H1 (cell line): ENCODE measurements around the gene ABCA1. TPM values are rescaled to one million over a fixed set of nuclear protein-coding genes. Genes with fewer than 3 reads are reported as not detected.

Source experiments
- CTCF ChIA-PET: fragments of 300-600 bp; sonication (Branson Sonifier 250); formaldehyde crosslinking; loops from one replicate; lab custom pipeline; 2021; ENCODE audit not compliant: partially characterized antibody; lab: Charles Lee
- POLR2A ChIA-PET: fragments of 300-600 bp; sonication (Branson Sonifier 250); formaldehyde crosslinking; loops from one replicate; lab custom pipeline; 2021; ENCODE audit warnings: inconsistent platforms; ENCODE audit not compliant: partially characterized antibody; lab: Charles Lee
- DNase-seq, 2 experiments: peaks; one replicate each; pipeline versions ENCODE4 v3.0.0 to v3.0.0-alpha.2; 2010 to 2022; ENCODE audit warnings: low spot score in 2 of 2, low read depth in 1 of 2, mixed read lengths in 1 of 2
- FAIRE-seq: peaks from 2 replicates; lab custom pipeline; 2011; peaks lifted over from hg19 to GRCh38; lab: Jason Lieb, UNC
- H2AFZ ChIP-seq: 2 replicates; pipeline ENCODE4 v1.8.1; 2012; ENCODE audit warnings: low read length, inconsistent platforms
- H2AK5ac ChIP-seq: 2 replicates; pipeline ENCODE4 v1.6.1; 2013; ENCODE audit warnings: low read depth, low read length
- H2BK120ac ChIP-seq: replicated peaks from 2 replicates; pipeline ENCODE3; 2013; ENCODE audit warnings: low read depth, low read length, inconsistent platforms
- H2BK12ac ChIP-seq: 2 replicates; pipeline ENCODE4 v1.6.1; 2013; ENCODE audit warnings: low read depth, low read length
- H2BK15ac ChIP-seq: 2 replicates; pipeline ENCODE4 v1.6.1; 2013; ENCODE audit warnings: low read length
- H2BK20ac ChIP-seq: 2 replicates; pipeline ENCODE4 v1.6.1; 2013; ENCODE audit warnings: low read length
- H2BK5ac ChIP-seq: 2 replicates; pipeline ENCODE4 v1.6.1; 2013; ENCODE audit warnings: low read depth, low read length
- H3K14ac ChIP-seq: 2 replicates; pipeline ENCODE4 v1.6.1; 2013; ENCODE audit warnings: inconsistent platforms; ENCODE audit not compliant: insufficient read length
- H3K18ac ChIP-seq: 2 replicates; pipeline ENCODE4 v1.6.1; 2013; ENCODE audit warnings: low read length; ENCODE audit errors: extremely low read depth
- H3K23ac ChIP-seq: 2 replicates; pipeline ENCODE4 v1.6.1; 2013; ENCODE audit warnings: inconsistent platforms; ENCODE audit not compliant: insufficient read length
- H3K23me2 ChIP-seq: 2 replicates; pipeline ENCODE4 v1.6.1; 2013; ENCODE audit warnings: low read depth, low read length
- H3K27ac ChIP-seq: 2 replicates; pipeline ENCODE4 v1.6.1; 2011; ENCODE audit warnings: low read depth, low read length, inconsistent platforms
- H3K27me3 ChIP-seq, 4 experiments: replicated peaks in 1 of 4; 1 replicate in 1 of 4; 2 replicates in 3 of 4; pipeline versions ENCODE4 v1.6.1 to v1.8.1; 2011 to 2013; ENCODE audit warnings: low read length in 3 of 4, mild to moderate bottlenecking in 3 of 4, inconsistent platforms in 2 of 4, mixed read lengths in 2 of 4, moderate library complexity in 1 of 4; ENCODE audit not compliant: control insufficient read depth in 3 of 4, insufficient read depth in 3 of 4; ENCODE audit errors: extremely low read depth in 1 of 4
- H3K36me3 ChIP-seq, 4 experiments: 2 replicates each; pipeline versions ENCODE4 v1.6.1 to v1.8.1; 2011 to 2013; ENCODE audit warnings: mild to moderate bottlenecking in 4 of 4, low read length in 3 of 4, moderate library complexity in 2 of 4, control low read depth in 1 of 4, inconsistent platforms in 1 of 4; ENCODE audit not compliant: insufficient read depth in 4 of 4, control insufficient read depth in 2 of 4
- H3K4ac ChIP-seq: replicated peaks from 2 replicates; pipeline ENCODE3; 2013; ENCODE audit warnings: low read length, low read depth, mixed read lengths, inconsistent platforms; ENCODE audit not compliant: insufficient read length
- H3K4me1 ChIP-seq, 4 experiments: replicated peaks in 1 of 4; 1 replicate in 1 of 4; 2 replicates in 3 of 4; pipeline versions ENCODE4 v1.6.1 to v1.8.1; 2011 to 2013; ENCODE audit warnings: low read length in 3 of 4, inconsistent platforms in 2 of 4, mixed read lengths in 1 of 4; ENCODE audit not compliant: insufficient read depth in 4 of 4, control insufficient read depth in 3 of 4
- H3K4me2 ChIP-seq, 2 experiments: 2 replicates each; pipeline versions ENCODE4 v1.6.1 to v1.8.1; 2011 to 2013; ENCODE audit warnings: low read depth in 2 of 2, low read length in 2 of 2, control low read depth in 1 of 2, inconsistent platforms in 1 of 2, mild to moderate bottlenecking in 1 of 2; ENCODE audit not compliant: insufficient read depth in 1 of 2
- H3K4me3 ChIP-seq, 4 experiments: fragments of 200-600, 300-600 bp in 1 of 4; sonication (generic), shearing (Covaris generic), sonication (Bioruptor Twin) in 1 of 4; 2 replicates each; pipeline versions ENCODE4 v1.5.1 to v1.8.1; 2011 to 2016; ENCODE audit warnings: low read length in 4 of 4, low read depth in 3 of 4, control low read depth in 2 of 4, inconsistent platforms in 2 of 4, mild to moderate bottlenecking in 2 of 4, mixed read lengths in 1 of 4, moderate library complexity in 1 of 4; ENCODE audit not compliant: insufficient read depth in 2 of 4; ENCODE audit errors: extremely low read depth in 1 of 4
- H3K56ac ChIP-seq: replicated peaks from 2 replicates; pipeline ENCODE3; 2013; ENCODE audit warnings: low read depth, mild to moderate bottlenecking, mixed read lengths, low read length, inconsistent platforms; ENCODE audit not compliant: insufficient read length
- H3K79me1 ChIP-seq: 2 replicates; pipeline ENCODE4 v1.6.1; 2013; ENCODE audit warnings: low read depth, low read length, control low read depth
- H3K79me2 ChIP-seq, 2 experiments: 2 replicates each; pipeline versions ENCODE4 v1.6.1 to v1.8.1; 2012 to 2013; ENCODE audit warnings: low read length in 2 of 2, mild to moderate bottlenecking in 2 of 2, inconsistent platforms in 1 of 2; ENCODE audit not compliant: insufficient read depth in 2 of 2, control insufficient read depth in 1 of 2
- H3K9ac ChIP-seq, 4 experiments: replicated peaks in 1 of 4; 1 replicate in 1 of 4; 2 replicates in 3 of 4; pipeline versions ENCODE4 v1.6.1 to v1.8.1; 2011 to 2013; ENCODE audit warnings: low read depth in 3 of 4, low read length in 3 of 4, control low read depth in 2 of 4, mild to moderate bottlenecking in 2 of 4, moderate library complexity in 2 of 4, inconsistent platforms in 1 of 4; ENCODE audit errors: extremely low read depth in 1 of 4
- H3K9me3 ChIP-seq, 2 experiments: 2 replicates each; pipeline versions ENCODE4 v1.6.1 to v1.8.1; 2012 to 2013; ENCODE audit warnings: mild to moderate bottlenecking in 2 of 2, moderate library complexity in 2 of 2, control low read depth in 1 of 2, inconsistent platforms in 1 of 2, low read depth in 1 of 2, low read length in 1 of 2, mixed read lengths in 1 of 2; ENCODE audit not compliant: insufficient read depth in 2 of 2
- H4K20me1 ChIP-seq, 2 experiments: replicated peaks in 1 of 2; 2 replicates each; pipeline versions ENCODE3 to v1.8.1; 2011 to 2013; ENCODE audit warnings: inconsistent platforms in 2 of 2, low read length in 2 of 2, mild to moderate bottlenecking in 1 of 2; ENCODE audit not compliant: insufficient read depth in 2 of 2, control insufficient read depth in 1 of 2
- H4K5ac ChIP-seq: 2 replicates; pipeline ENCODE4 v1.6.1; 2013; ENCODE audit warnings: low read length, low read depth, mixed read lengths, inconsistent platforms; ENCODE audit not compliant: insufficient read length
- H4K8ac ChIP-seq: 2 replicates; pipeline ENCODE4 v1.8.0; 2013; ENCODE audit warnings: mild to moderate bottlenecking, moderate library complexity, low read length, inconsistent platforms; ENCODE audit not compliant: insufficient read depth; ENCODE audit errors: extremely low read depth
- H4K91ac ChIP-seq: replicated peaks from 2 replicates; pipeline ENCODE3; 2013; ENCODE audit warnings: low read length, mixed read lengths, inconsistent platforms; ENCODE audit not compliant: insufficient read length
- CREB1 ChIP-seq: IDR thresholded peaks from 2 replicates; pipeline ENCODE4 v1.6.1; 2012; ENCODE audit warnings: inconsistent platforms
- MAFK ChIP-seq: IDR thresholded peaks from 2 replicates; pipeline ENCODE4 v1.6.1; 2012; ENCODE audit warnings: low read depth, mild to moderate bottlenecking, improper control_type of control experiment, low read length
- POLR2A ChIP-seq, 2 experiments: IDR thresholded peaks; 1 replicate in 1 of 2; 2 replicates in 1 of 2; pipeline ENCODE4 v1.6.1; 2011; ENCODE audit warnings: low read depth in 2 of 2, low read length in 2 of 2, mild to moderate bottlenecking in 2 of 2; ENCODE audit errors: control extremely low read depth in 1 of 2
- RAD21 ChIP-seq, 2 experiments: IDR thresholded peaks in 1 of 2; conservative IDR thresholded peaks in 1 of 2; 2 replicates each; pipeline ENCODE4 v1.6.1; 2011; ENCODE audit warnings: low read depth in 2 of 2, low read length in 2 of 2, improper control_type of control experiment in 1 of 2, inconsistent platforms in 1 of 2, mild to moderate bottlenecking in 1 of 2, moderate library complexity in 1 of 2
- SUZ12 ChIP-seq: fragments of 200-600 bp; sonication (generic); IDR thresholded peaks from 2 replicates; pipeline ENCODE4 v1.6.1; 2012; ENCODE audit warnings: mild to moderate bottlenecking, inconsistent platforms, low read length, moderate library complexity, mixed read lengths
- TBP ChIP-seq: IDR thresholded peaks from 2 replicates; pipeline ENCODE4 v1.6.1; 2011; ENCODE audit warnings: low read depth, low read length, improper control_type of control experiment
- WGBS, 2 experiments: shearing (Covaris generic) in 1 of 2; methylation state at CpG; one replicate each; pipeline versions ENCODE4 v1.1.6 to v1.1.7; 2013 to 2015; ENCODE audit warnings: low lambda C conversion rate in 2 of 2, mixed read lengths in 2 of 2, inconsistent platforms in 1 of 2, low coverage in 1 of 2, missing lambda C conversion rate in 1 of 2; ENCODE audit not compliant: insufficient replicate concordance in 2 of 2, insufficient coverage in 1 of 2, insufficient read length in 1 of 2; ENCODE audit errors: extremely low coverage in 1 of 2, missing lambda C conversion rate in 1 of 2; 5-methylcytosine and 5-hydroxymethylcytosine counted together
- polyA plus RNA-seq, 7 experiments: library from polyadenylated mRNA; depleted of rRNA in 3 of 7; stranded (reverse) in 5 of 7; unstranded in 2 of 7; fragments of >200 nt in 5 of 7; fragments of 200-250 nt in 2 of 7; gene quantifications; 1 replicate in 5 of 7; 2 replicates in 1 of 7; 4 replicates in 1 of 7; pipeline versions ENCODE4 v1.2.1 to v1.2.3, GENCODE V29; 2011 to 2013; ENCODE audit warnings: missing spikeins in 2 of 7, mixed read lengths in 2 of 7
- total RNA-seq: library from RNA; stranded (reverse); fragmentation: NEBNext Ultra II Directional; extraction: Animal tissue kit (Norgen Biotek cat#: 25700); gene quantifications from 2 replicates; pipeline ENCODE4 v1.2.1, GENCODE V29; 2021
- TF ChIP-seq, protein P1 (sequence below), 3 experiments: IDR thresholded peaks; 1 replicate in 2 of 3; 2 replicates in 1 of 3; pipeline versions ENCODE4 v1.5.1 to v1.6.1; 2011; ENCODE audit warnings: low read length in 3 of 3, mild to moderate bottlenecking in 3 of 3, inconsistent platforms in 2 of 3, low read depth in 1 of 3, moderate library complexity in 1 of 3; ENCODE audit not compliant: insufficient read depth in 1 of 3; ENCODE audit errors: control extremely low read depth in 1 of 3

Gene ABCA1
- total and polyA plus RNA-seq, 2 of the 8 experiments (the other 6 are each of a cell fraction or from before 2014, with no cell fraction given) = 6.9 to 7.8 TPM

DNA sequence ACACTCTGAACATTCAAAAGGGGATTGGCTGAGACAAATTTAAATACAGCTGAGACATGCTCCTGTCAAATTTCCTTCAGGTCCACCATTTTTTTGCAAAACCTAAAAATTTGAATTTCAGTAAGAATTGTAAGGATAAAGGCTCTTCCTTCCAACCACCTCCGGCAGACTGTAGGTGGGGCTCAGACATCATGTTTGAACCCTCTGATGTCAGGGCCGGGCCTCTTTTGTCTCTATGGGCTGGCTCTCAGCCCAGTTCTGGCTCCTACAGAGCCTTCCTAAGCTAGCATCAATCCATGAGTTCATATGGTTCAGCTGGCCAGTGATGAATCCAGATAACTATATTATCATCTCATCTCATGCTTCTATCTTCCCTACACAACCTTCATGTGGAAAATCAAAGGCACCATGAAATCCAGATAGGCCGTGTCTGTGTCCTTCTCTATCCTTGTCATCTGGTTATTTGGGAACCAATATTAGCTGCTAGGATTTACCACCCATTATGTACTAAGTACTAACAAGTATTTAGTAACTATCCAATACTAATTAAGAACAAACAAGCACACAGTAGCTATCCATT is 119.8 kb downstream of the ABCA1 start:
- peaks cover 0 to 29% (median 9%) of the 10 kb centered on the region in 4 experiments; a peak in 7 of 8 replicates for H3K36me3 ChIP-seq
- H3K9ac ChIP-seq = no peak overlapping the region
- H3K27ac ChIP-seq = no peak overlapping the region
- no peak overlapping the region for H2AK5ac ChIP-seq
- no peaks in the 10 kb centered on the region for H3K79me2 ChIP-seq
- no peak overlapping the region for H2BK15ac ChIP-seq
- no peak overlapping the region for H3K4ac ChIP-seq
- H2BK5ac ChIP-seq = no peak overlapping the region
- no peak overlapping the region for H4K91ac ChIP-seq
- no peak overlapping the region for H3K4me2 ChIP-seq
- no peaks in the 10 kb centered on the region for H3K23me2 ChIP-seq
- H3K4me3 ChIP-seq = no peak overlapping the region
- no peak for FAIRE-seq
- no peak overlapping the region for H3K23ac ChIP-seq
- no peak overlapping the region for H2BK12ac ChIP-seq
- H3K4me1 ChIP-seq = peaks cover 0 to 2% (median 0%) of the 10 kb centered on the region in 4 experiments; a peak in 3 of 7 replicates
- no peak overlapping the region for H3K56ac ChIP-seq
- H2BK20ac ChIP-seq = no peak overlapping the region
- no peak overlapping the region for H3K18ac ChIP-seq
- H2AFZ ChIP-seq = no peak overlapping the region
- H4K20me1 ChIP-seq = no peaks in the 10 kb centered on the region
- WGBS, 2 experiments = 81% methylated on average over 3 of the region's 3 CpGs; no CpG with 5 or more reads in 1 of the 2 experiments
- no peaks in the 10 kb centered on the region for H3K9me3 ChIP-seq
- TF ChIP-seq RAD21 (IDR thresholded peaks at IDR 0.05 in 1 of 2, conservative IDR thresholded peaks at IDR 0.05 in 1 of 2; ENCODE audit: low read depth in 2 of 2, low read length in 2 of 2) (peak; percentile 84 to 88), CREB1 (no peak), SUZ12 (no peak), MAFK (no peak), TBP (no peak), POLR2A (IDR thresholded peaks at IDR 0.05; ENCODE audit: control extremely low read depth in 1 of 2, low read depth in 2 of 2, low read length in 2 of 2) (no peak)
- TF ChIP-seq, protein P1, sequence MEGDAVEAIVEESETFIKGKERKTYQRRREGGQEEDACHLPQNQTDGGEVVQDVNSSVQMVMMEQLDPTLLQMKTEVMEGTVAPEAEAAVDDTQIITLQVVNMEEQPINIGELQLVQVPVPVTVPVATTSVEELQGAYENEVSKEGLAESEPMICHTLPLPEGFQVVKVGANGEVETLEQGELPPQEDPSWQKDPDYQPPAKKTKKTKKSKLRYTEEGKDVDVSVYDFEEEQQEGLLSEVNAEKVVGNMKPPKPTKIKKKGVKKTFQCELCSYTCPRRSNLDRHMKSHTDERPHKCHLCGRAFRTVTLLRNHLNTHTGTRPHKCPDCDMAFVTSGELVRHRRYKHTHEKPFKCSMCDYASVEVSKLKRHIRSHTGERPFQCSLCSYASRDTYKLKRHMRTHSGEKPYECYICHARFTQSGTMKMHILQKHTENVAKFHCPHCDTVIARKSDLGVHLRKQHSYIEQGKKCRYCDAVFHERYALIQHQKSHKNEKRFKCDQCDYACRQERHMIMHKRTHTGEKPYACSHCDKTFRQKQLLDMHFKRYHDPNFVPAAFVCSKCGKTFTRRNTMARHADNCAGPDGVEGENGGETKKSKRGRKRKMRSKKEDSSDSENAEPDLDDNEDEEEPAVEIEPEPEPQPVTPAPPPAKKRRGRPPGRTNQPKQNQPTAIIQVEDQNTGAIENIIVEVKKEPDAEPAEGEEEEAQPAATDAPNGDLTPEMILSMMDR (IDR thresholded peaks at IDR 0.05; ENCODE audit: control extremely low read depth in 1 of 3, insufficient read depth in 1 of 3, low read depth in 1 of 3, low read length in 3 of 3) = peak in 2 of 3 experiments; percentile 55 to 61; a peak in 3 of 4 replicates
- no peaks in the 10 kb centered on the region for H3K27me3 ChIP-seq
- peak in 1 of 2 experiments; percentile 59 for DNase-seq
- H3K79me1 ChIP-seq = no peaks in the 10 kb centered on the region
- no peak overlapping the region for H4K5ac ChIP-seq
- no peak overlapping the region for H3K14ac ChIP-seq
- no peak overlapping the region for H4K8ac ChIP-seq
- CTCF ChIA-PET = interaction anchor here (0.7 to 1.8 kb wide), 17 partner anchors 9 to 1174 kb away, joined by 3 to 8 read pairs (median 3); no protein-coding TSS in a partner anchor
- POLR2A ChIA-PET = interaction anchor here (0.6 kb wide), 1 partner anchor 21 kb away, joined by 3 read pairs; no protein-coding TSS in a partner anchor
- no peak overlapping the region for H2BK120ac ChIP-seq
